ENCODE results near the gene ROS1.
"Not testable (repeated sequence)": the region's sequence is repeated elsewhere in the genome, so short reads cannot be mapped to it uniquely, and the experiment has no call there.

Gene ROS1

DNA sequence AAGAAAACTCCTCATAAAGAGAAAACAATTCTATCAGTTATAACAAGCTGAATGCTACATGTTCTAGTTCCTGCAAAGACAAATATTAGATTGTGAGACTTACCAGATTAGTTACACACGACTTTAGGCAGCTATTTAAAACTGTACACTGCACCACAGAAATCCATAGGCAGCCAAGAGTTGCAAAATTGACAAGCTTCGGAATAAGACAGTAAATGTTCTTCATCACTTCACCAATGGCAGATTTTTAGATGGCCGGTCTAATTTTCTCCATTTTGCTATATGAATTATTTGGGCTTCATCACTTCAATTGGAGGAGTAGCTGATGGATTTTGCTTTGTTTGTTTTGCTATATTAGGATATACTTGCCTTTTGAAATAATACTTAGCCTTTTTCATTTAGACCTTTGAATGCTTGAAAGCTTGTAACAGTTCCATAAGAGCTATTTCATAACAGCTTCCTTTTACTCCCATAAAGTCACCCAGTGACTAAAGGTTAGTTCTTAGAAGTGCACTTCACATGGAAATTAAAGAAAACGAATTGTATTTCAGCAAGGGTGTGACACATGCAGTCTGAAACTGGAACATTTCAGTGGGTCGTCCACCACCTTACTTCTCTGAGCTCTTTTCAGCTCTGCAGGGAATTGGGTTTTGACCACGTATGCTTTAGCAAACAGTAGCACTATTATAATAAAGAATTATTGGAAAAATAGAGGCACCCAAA is at the start of gene ROS1:
ROS1 (minus strand) TSS at position 512 of the 723 bp plus-strand sequence; CDS start at position 226, 286 bp downstream.
- Mint-ChIP-seq H3K27ac (ENCODE audit: low read depth) (no peak within 1 kb of the TSS), H3K9me3 (no peaks in the 10 kb centered on the region), H3K27me3 (peaks cover 68% of the 10 kb centered on the region), H3K36me3 (ENCODE audit: insufficient read depth) (no peaks in the 10 kb centered on the region), H3K4me1 (no peaks in the 10 kb centered on the region), H3K4me3 (no peak within 1 kb of the TSS)
- ATAC-seq (replicated peaks; ENCODE audit: extremely low read depth, poor library complexity, severe bottlenecking) (no peak), DNase-seq (ENCODE audit: low spot score in 2 of 2) (no peak)

DNA sequence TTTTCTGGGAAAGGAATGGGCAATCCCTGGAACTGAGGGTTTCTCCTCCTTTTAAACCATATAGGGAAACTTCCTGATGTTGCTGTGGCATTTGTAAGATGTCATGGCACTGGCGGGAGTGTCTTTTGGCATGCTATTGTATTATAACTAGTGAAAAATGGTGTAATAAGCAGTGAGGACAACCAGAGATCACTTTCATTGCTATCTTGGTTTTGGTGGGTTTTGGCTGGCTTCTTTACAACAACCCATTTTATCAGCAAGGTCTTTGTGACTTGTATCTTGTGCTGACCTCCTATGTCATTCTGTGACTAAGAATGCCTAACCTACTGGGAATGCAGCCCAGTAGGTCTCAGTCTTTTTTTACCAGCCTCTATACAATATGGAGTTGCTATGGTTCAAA is 47.7 kb upstream of the ROS1 start:
- H3K9me3 Mint-ChIP-seq, result no peaks in the 10 kb centered on the region
- peaks cover 10% of the 10 kb centered on the region for H3K4me1 Mint-ChIP-seq
- H3K27ac Mint-ChIP-seq (ENCODE audit: low read depth), result no peak overlapping the region
- no peaks in the 10 kb centered on the region for H3K36me3 Mint-ChIP-seq (ENCODE audit: insufficient read depth)
- no peak for ATAC-seq (replicated peaks; ENCODE audit: extremely low read depth, poor library complexity, severe bottlenecking)
- H3K27me3 Mint-ChIP-seq, result peaks cover 31% of the 10 kb centered on the region
- no peak overlapping the region for H3K4me3 Mint-ChIP-seq
- DNase-seq (ENCODE audit: low spot score in 2 of 2), result no peak

DNA sequence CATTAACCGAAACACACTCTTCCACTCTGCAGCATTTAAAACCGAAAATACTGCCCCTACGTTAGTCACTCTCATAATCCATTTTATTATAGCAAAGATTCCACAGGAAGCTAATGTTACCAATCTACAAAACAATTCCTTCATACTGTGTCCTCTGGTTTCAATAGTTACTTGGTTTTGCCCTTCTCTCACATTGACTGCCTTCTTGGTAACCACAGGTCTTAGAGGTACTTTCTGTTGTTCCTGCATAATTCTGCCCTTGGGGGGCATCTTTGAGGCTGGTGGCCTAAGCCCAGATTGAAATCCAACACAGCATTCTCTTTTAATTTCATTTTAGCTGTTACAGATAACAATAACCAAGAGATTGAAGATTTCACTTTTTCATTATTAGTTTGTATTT is 46.9 kb upstream of the ROS1 start:
- no peaks in the 10 kb centered on the region for H3K9me3 Mint-ChIP-seq
- peaks cover 32% of the 10 kb centered on the region for H3K27me3 Mint-ChIP-seq
- H3K4me3 Mint-ChIP-seq, result no peak overlapping the region
- no peak for ATAC-seq (replicated peaks; ENCODE audit: extremely low read depth, poor library complexity, severe bottlenecking)
- no peak overlapping the region for H3K27ac Mint-ChIP-seq (ENCODE audit: low read depth)
- no peaks in the 10 kb centered on the region for H3K36me3 Mint-ChIP-seq (ENCODE audit: insufficient read depth)
- H3K4me1 Mint-ChIP-seq, result peaks cover 10% of the 10 kb centered on the region
- DNase-seq (ENCODE audit: low spot score in 2 of 2), result no peak

DNA sequence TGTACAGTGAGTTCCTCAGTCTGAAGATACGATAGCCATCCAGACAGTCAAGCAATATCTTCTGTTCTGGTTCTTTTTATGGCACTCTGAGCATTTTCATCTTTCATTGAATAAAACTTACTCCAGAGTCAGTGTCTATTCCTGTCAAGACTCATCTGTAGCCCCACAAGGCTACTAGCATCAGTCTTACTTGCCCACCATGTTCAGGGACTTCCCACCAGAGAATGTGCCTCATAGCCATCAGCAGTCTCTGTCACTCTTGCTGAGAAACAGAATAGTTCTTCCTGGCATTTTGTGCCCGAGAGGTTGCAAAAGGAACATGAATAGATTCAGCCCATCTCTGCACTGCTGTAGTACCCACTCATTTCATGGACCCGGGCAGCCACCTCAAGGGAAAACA is 44.0 kb upstream of the ROS1 start:
- ATAC-seq (replicated peaks; ENCODE audit: extremely low read depth, poor library complexity, severe bottlenecking) (no peak), DNase-seq (ENCODE audit: low spot score in 2 of 2) (no peak)
- H3K36me3 Mint-ChIP-seq (ENCODE audit: insufficient read depth), result no peaks in the 10 kb centered on the region
- no peak overlapping the region for H3K27ac Mint-ChIP-seq (ENCODE audit: low read depth)
- H3K4me1 Mint-ChIP-seq, result peaks cover 18% of the 10 kb centered on the region
- no peaks in the 10 kb centered on the region for H3K9me3 Mint-ChIP-seq
- H3K4me3 Mint-ChIP-seq, result no peak overlapping the region
- H3K27me3 Mint-ChIP-seq, result peaks cover 28% of the 10 kb centered on the region

DNA sequence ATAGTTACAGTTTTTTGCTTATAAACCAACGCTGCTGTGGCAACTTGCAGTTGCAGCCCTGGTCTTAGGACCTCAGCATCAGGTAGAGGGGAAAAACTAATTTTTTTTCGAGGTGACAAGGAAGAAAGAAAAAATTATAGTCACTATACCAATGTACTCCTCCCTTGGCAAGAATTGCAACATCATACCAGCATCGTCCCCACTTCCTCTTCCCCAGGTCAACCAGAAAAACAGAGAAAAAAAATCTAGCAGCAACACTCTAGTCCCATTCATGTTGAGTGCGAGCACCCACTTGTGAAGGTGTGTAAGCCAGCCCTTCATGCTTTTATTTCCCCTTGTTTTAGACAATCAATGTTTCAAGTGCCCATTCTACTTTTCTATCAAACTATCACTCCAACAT is 43.6 kb upstream of the ROS1 start:
- H3K9me3 Mint-ChIP-seq, result no peaks in the 10 kb centered on the region
- H3K27ac Mint-ChIP-seq (ENCODE audit: low read depth), result no peak overlapping the region
- DNase-seq (ENCODE audit: low spot score in 2 of 2), result no peak
- H3K4me3 Mint-ChIP-seq, result no peak overlapping the region
- peaks cover 18% of the 10 kb centered on the region for H3K4me1 Mint-ChIP-seq
- peaks cover 28% of the 10 kb centered on the region for H3K27me3 Mint-ChIP-seq
- H3K36me3 Mint-ChIP-seq (ENCODE audit: insufficient read depth), result no peaks in the 10 kb centered on the region
- ATAC-seq (replicated peaks; ENCODE audit: extremely low read depth, poor library complexity, severe bottlenecking), result peak; percentile 46

DNA sequence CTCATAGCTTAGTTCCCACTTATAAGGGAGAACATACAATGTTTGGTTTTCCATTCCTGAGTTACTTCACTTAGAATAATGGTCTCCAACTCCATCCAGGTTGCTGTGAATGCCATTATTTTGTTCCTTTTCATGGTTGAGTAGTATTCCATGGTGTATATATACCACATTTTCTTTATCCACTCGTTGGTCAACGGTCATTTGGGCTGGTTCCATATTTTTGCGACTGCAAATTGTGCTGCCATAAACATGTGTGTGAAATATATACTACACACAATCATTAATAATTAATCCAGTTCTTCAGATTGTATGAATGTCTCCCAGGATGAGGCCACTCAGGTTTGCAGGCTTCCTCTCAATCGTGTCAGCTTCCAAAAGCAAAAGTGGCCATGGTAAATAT is 42.8 kb upstream of the ROS1 start:
- Mint-ChIP-seq H3K27me3 (peaks cover 28% of the 10 kb centered on the region), H3K4me1 (peaks cover 24% of the 10 kb centered on the region)
- DNase-seq (ENCODE audit: low spot score in 2 of 2); H3K36me3 Mint-ChIP-seq (ENCODE audit: insufficient read depth); H3K4me3 Mint-ChIP-seq; ATAC-seq (replicated peaks; ENCODE audit: extremely low read depth, poor library complexity, severe bottlenecking); H3K27ac Mint-ChIP-seq (ENCODE audit: low read depth); H3K9me3 Mint-ChIP-seq: not testable (repeated sequence)

DNA sequence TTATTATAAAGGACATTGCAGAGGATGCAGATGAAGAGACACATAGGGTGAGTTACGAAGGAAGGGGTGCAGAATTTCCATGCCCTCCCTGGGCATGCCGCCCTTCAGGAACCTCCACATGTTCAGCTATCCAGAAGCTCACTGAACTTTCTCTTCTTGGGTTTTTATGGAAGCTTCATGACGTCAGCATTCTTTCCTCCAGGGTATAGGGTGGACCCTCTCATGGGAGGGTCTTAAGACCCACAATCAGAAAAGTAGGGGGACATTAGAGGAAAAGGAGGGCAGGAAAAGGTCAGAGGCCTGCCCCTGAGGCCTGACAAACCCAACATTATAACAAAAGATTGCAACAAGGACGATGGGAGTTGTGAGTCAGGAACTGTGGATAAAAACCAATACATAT is 42.1 kb upstream of the ROS1 start:
- no peak for DNase-seq (ENCODE audit: low spot score in 2 of 2)
- Mint-ChIP-seq H3K27ac (ENCODE audit: low read depth) (no peak overlapping the region), H3K4me1 (peaks cover 25% of the 10 kb centered on the region), H3K27me3 (peaks cover 25% of the 10 kb centered on the region), H3K36me3 (ENCODE audit: insufficient read depth) (no peaks in the 10 kb centered on the region), H3K9me3 (no peaks in the 10 kb centered on the region), H3K4me3 (no peak overlapping the region)
- ATAC-seq (replicated peaks; ENCODE audit: extremely low read depth, poor library complexity, severe bottlenecking), result no peak

DNA sequence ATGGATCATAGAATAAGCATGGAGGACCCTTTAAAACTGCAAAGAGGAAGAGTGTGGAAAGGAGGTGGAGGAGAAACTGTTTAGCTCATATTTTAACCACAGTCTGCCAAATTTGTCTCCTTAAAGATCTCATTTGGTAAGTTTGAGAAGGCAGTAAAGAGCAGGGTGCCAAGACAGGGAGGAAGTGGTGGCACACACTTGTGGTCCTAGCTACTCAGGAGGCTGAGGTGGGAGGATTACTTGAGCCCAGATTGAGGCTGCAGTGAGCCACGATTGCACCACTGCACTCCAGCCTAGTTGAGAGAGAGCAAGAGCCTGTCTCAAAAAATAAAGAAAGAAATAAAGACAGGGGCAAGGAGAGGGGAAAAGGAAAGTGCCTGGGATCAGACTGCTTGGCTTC is 39.9 kb upstream of the ROS1 start:
- peak overlapping the region; percentile 29 for H3K27ac Mint-ChIP-seq (ENCODE audit: low read depth)

DNA sequence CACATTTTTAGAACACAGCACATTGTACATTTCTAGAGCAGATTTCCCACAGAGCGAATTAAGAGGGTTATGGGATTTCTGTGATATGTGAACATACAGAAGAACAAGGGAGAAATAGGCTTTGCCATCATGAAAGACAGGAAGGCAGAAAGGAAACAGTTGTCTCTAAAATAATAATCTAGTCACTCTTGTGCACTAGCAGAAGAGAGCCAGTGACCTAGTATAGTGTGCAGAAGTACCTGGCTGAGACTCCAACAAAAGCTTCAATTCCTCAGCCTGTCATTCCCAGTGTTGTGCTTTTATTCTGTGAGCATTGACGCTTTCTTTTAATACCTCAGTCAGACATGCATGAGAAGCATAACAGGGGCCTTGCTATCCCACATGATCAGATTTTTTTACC is 39.0 kb upstream of the ROS1 start:
- Mint-ChIP-seq H3K9me3 (no peaks in the 10 kb centered on the region), H3K4me1 (peaks cover 22% of the 10 kb centered on the region), H3K27me3 (peaks cover 21% of the 10 kb centered on the region), H3K36me3 (ENCODE audit: insufficient read depth) (peaks cover 2% of the 10 kb centered on the region), H3K27ac (ENCODE audit: low read depth) (no peak overlapping the region), H3K4me3 (no peak overlapping the region)
- no peak for ATAC-seq (replicated peaks; ENCODE audit: extremely low read depth, poor library complexity, severe bottlenecking)
- no peak for DNase-seq (ENCODE audit: low spot score in 2 of 2)

More for the DNA sequence above, 39.9 kb upstream of the ROS1 start:
- peaks cover 25% of the 10 kb centered on the region for H3K4me1 Mint-ChIP-seq
- H3K9me3 Mint-ChIP-seq, result no peaks in the 10 kb centered on the region
- DNase-seq (ENCODE audit: low spot score in 2 of 2), result no peak
- no peak for ATAC-seq (replicated peaks; ENCODE audit: extremely low read depth, poor library complexity, severe bottlenecking)
- H3K36me3 Mint-ChIP-seq (ENCODE audit: insufficient read depth), result peaks cover 2% of the 10 kb centered on the region
- peaks cover 17% of the 10 kb centered on the region for H3K27me3 Mint-ChIP-seq
- no peak overlapping the region for H3K4me3 Mint-ChIP-seq

DNA sequence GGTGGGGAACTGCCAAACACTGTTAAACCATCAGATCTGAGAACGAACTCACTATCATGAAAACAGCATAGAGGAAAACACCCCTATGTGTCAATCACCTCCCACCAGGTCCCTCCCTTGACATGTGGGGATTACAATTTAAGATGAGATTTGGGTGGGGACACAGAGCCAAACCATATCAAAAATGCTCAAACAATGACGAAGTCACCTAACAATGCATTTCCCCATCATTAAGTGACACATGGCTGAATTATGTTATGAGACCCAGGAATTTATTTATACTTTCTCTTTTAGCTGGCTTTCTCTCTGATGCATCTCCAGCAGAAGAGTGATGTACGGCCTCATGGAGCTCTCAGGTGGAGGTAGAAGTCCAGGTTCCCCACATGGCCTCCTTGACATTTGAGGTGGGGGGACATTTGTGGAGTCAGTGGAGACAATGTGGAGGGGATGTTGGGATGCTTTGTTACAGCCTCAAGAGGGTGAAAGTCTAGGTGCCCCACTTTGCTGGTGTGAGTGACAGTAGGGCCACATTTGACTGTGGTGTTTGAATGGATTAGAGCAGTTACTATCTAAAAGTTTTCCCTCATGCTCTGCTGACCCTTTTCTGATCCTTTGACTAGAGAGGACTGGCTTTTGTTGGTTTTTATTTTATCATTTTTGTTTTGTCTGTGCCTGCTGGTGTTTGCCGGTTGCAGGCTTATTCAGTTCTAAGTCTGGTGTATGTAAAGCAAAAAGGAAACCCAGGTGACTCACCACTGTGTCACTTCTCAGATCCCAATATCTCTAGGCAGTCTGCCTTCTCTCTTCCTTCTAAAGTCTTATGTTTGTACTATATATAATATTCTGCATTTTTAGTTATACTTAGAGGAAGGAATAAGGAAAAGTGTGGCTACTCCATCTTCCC is 38.3 kb upstream of the ROS1 start:
- Mint-ChIP-seq H3K4me3 (no peak overlapping the region), H3K27ac (ENCODE audit: low read depth) (no peak overlapping the region), H3K9me3 (no peaks in the 10 kb centered on the region), H3K36me3 (ENCODE audit: insufficient read depth) (peaks cover 2% of the 10 kb centered on the region), H3K27me3 (peaks cover 21% of the 10 kb centered on the region), H3K4me1 (peaks cover 15% of the 10 kb centered on the region)
- no peak for DNase-seq (ENCODE audit: low spot score in 2 of 2)
- peak; percentile 46 for ATAC-seq (replicated peaks; ENCODE audit: extremely low read depth, poor library complexity, severe bottlenecking)

DNA sequence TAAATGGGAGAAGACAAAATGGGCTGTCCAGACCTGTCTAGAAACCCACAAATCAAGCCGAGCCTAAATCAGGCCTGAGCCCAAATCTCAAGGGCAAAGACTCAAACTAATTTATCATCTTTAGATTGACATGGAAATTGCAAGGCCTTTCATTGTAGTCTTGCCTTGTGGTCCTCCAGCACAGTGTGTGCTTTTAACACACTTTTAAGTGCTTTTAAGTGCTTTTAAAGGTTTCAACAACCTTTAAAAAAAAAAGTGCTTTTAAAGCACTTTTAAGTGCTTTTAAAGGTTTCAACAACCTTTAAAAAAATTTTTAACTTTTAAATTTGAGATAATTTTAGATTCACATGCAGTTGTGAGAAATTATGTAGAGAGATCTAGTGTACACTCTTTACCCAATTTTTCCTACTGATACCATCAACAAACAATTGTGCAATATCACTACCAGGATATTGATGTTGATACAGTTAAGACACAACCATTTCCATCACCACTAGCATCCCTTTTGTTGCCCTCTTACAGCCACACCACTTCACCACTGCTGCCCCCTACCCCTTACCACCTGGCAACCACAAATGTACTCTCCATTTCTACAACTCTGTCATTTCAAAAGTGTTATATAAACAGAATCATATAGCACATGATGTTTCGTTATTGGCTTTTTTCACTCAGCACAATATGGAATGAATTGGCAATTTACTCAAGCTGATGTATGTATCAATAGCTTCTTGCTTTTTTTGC is 33.6 kb upstream of the ROS1 start:
- H3K4me1 Mint-ChIP-seq, result peaks cover 7% of the 10 kb centered on the region
- H3K27ac Mint-ChIP-seq (ENCODE audit: low read depth), result no peak overlapping the region
- peaks cover 2% of the 10 kb centered on the region for H3K36me3 Mint-ChIP-seq (ENCODE audit: insufficient read depth)
- no peaks in the 10 kb centered on the region for H3K9me3 Mint-ChIP-seq
- no peak for ATAC-seq (replicated peaks; ENCODE audit: extremely low read depth, poor library complexity, severe bottlenecking)
- H3K27me3 Mint-ChIP-seq, result peaks cover 10% of the 10 kb centered on the region
- no peak overlapping the region for H3K4me3 Mint-ChIP-seq
- no peak for DNase-seq (ENCODE audit: low spot score in 2 of 2)

DNA sequence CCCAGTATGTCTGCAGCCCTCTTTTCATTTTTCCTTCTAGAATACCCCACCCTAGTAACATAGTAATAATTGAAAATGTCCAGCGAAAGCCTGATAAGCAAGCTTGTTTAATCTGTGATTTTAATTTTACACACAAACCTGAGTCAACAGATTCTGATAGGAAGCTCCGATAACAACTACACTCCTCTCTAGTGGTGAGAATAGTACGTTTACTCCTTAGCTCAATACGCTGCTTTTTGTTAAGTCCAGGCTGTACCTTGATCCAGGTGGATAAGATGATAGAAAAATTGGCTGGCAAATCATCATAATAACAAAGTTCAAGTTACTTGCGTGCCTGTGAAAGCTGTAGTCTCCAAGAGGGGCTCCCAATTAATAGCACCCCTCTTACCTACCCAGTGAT is 31.3 kb upstream of the ROS1 start:
- peaks cover 10% of the 10 kb centered on the region for H3K27me3 Mint-ChIP-seq
- H3K36me3 Mint-ChIP-seq (ENCODE audit: insufficient read depth), result no peaks in the 10 kb centered on the region
- H3K27ac Mint-ChIP-seq (ENCODE audit: low read depth), result no peak overlapping the region
- H3K4me1 Mint-ChIP-seq, result no peaks in the 10 kb centered on the region
- DNase-seq (ENCODE audit: low spot score in 2 of 2) (no peak), ATAC-seq (replicated peaks; ENCODE audit: extremely low read depth, poor library complexity, severe bottlenecking) (no peak)
- H3K4me3 Mint-ChIP-seq, result no peak overlapping the region
- no peaks in the 10 kb centered on the region for H3K9me3 Mint-ChIP-seq
